OCI-LY3 (cell line): ENCODE data around the gene LRRC17.

Experiments used
- CTCF ChIP-seq: fragments of 200-600, 300-600 bp; sonication (generic); IDR thresholded peaks from 2 replicates; pipeline ENCODE4 v1.5.1; 2014; ENCODE audit warnings: antibody characterized with exemption, low read length, low read depth
- EZH2phosphoT487 ChIP-seq: fragments of 200-600 bp; shearing (Covaris generic); IDR thresholded peaks from 2 replicates; pipeline ENCODE4 v1.6.1; 2018; ENCODE audit warnings: antibody characterized with exemption, mixed run types, low read depth

- no peak for TF ChIP-seq EZH2phosphoT487
- no peak for TF ChIP-seq CTCF
Measured at GRCh38 chr7:102991540-102992214, 78.9 kb downstream of the LRRC17 start.
